CD4-positive, CD25-positive, alpha-beta regulatory T cell (primary cell): ENCODE data around the gene MPRIP. TPM values are rescaled to one million over a fixed set of nuclear protein-coding genes. Genes with fewer than 3 reads are reported as not detected.

Experiments
- ATAC-seq, 2 donors: fragments of 150-1000 bp; cut with Tn5 transposase; one replicate each; pipeline ENCODE4 v1.10.0; 2021; ENCODE audit warnings: low read depth in 2 of 2, moderate number of reproducible peaks in 2 of 2, moderate library complexity in 1 of 2
- DNase-seq, 3 donors: peaks; one replicate each; pipeline versions ENCODE4 v3.0.0 to v3.0.0-alpha.2; 2012 to 2022; ENCODE audit warnings: mixed read lengths in 1 of 3
- H3K27ac ChIP-seq: one replicate; pipeline ENCODE4 v1.7.0; 2013; ENCODE audit warnings: mild to moderate bottlenecking, low read length; ENCODE audit not compliant: insufficient read depth, poor library complexity, severe bottlenecking
- H3K27me3 ChIP-seq: one replicate; pipeline ENCODE4 v1.7.0; 2013; ENCODE audit warnings: low read length; ENCODE audit not compliant: control insufficient read depth, insufficient read depth
- H3K36me3 ChIP-seq: one replicate; pipeline ENCODE4 v1.7.0; 2013; ENCODE audit warnings: mild to moderate bottlenecking, low read length, moderate library complexity; ENCODE audit not compliant: control insufficient read depth, insufficient read depth
- H3K4me1 ChIP-seq: 2 replicates; pipeline ENCODE4 v1.7.0; 2013; ENCODE audit warnings: mild to moderate bottlenecking, low read length; ENCODE audit not compliant: insufficient read depth, control insufficient read depth, poor library complexity, severe bottlenecking
- H3K4me3 ChIP-seq: one replicate; pipeline ENCODE4 v1.7.0; 2013; ENCODE audit warnings: low read depth, mild to moderate bottlenecking, low read length, moderate library complexity
- H3K9me3 ChIP-seq, 2 experiments: 1 replicate in 1 of 2; 2 replicates in 1 of 2; pipeline ENCODE4 v1.7.0; 2013; ENCODE audit warnings: low read length in 2 of 2, mild to moderate bottlenecking in 1 of 2, moderate library complexity in 1 of 2; ENCODE audit not compliant: control insufficient read depth in 2 of 2
- H3K27ac Mint-ChIP-seq, 3 donors: one replicate each; pipeline ENCODE4 v1.8.0; 2020 to 2022; ENCODE audit warnings: mild to moderate bottlenecking in 3 of 3, mixed read lengths in 3 of 3, moderate library complexity in 2 of 3
- H3K27me3 Mint-ChIP-seq: one replicate; pipeline ENCODE4 v1.8.0; 2022; ENCODE audit warnings: mild to moderate bottlenecking, mixed read lengths
- H3K36me3 Mint-ChIP-seq: one replicate; pipeline ENCODE4 v1.8.0; 2020; ENCODE audit warnings: mixed read lengths
- H3K4me1 Mint-ChIP-seq, 4 donors: one replicate each; pipeline ENCODE4 v1.8.0; 2020 to 2022; ENCODE audit warnings: mixed read lengths in 4 of 4, mild to moderate bottlenecking in 1 of 4
- H3K4me3 Mint-ChIP-seq, 4 donors: one replicate each; pipeline ENCODE4 v1.8.0; 2020 to 2022; ENCODE audit warnings: mild to moderate bottlenecking in 4 of 4, mixed read lengths in 4 of 4, moderate library complexity in 3 of 4
- H3K9me3 Mint-ChIP-seq, 7 donors: one replicate each; pipeline ENCODE4 v1.8.0; 2020 to 2022; ENCODE audit warnings: mixed read lengths in 7 of 7, mild to moderate bottlenecking in 3 of 7, moderate library complexity in 2 of 7
- polyA plus RNA-seq, 4 donors: library from polyadenylated mRNA; unstranded; fragments of 300-500 nt; fragmentation: Illumina TruSeq; gene quantifications; one replicate each; pipeline ENCODE4 v1.2.3, GENCODE V29; 2021
- total RNA-seq: library from RNA; stranded (reverse); gene quantifications from one replicate; pipeline ENCODE4 v1.2.3, GENCODE V29; 2022

Gene MPRIP
- total and polyA plus RNA-seq, 5 donors from 2014 or later: 49.0 to 234 (median 58.0) TPM

DNA sequence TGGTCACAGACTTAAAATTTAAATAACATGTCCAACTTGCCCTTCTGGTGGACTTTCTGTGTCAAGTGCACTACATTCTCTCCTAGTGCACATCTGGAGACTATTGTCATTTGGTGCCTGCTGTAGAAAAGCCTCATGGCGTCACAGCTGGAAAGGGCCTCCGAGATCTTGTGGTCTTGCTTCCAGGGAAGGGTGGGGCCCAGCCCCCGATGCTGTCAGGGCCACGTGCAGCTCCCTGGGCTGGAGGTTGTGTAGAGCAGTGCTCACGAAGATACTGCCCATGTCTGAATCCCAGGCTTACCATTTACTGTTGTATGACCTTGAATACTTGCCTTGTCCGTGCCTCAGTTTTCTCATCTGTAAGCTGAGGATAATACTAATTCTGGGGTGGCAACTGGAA, 6.8 kb upstream of the MPRIP start:
- H3K27ac ChIP-seq: no peak overlapping the region
- H3K27ac Mint-ChIP-seq: no peak overlapping the region

DNA sequence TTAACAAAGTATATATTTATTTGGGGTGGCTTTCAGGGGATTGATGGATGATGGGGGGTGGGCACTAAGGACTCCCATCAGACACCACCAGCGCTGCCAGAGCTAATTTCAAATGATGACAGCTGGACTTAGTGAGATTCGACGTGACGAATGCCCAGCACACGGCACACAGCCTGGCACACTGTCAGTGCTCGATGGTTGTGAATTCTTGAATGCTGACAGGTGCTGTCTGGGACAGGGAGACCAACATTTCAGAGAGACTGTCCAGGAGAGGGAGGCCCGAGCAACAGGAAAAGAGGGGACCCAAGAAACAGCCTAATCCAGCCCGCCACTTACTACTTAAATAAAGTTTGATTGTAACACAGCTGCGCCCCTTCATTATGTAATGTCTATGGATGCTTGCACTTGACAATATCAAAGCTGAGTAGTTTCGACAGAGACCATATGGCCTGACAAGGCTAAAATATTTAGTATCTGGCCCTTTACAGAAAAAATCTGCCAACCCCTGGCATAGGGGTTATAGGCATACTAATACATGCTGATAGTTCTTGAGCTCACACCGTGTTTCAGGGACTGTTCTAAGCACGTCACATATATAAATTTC, 6.2 kb upstream of the MPRIP start:
- no peaks in the 10 kb centered on the region for H3K9me3 Mint-ChIP-seq

More for the DNA sequence above, 6.8 kb upstream of the MPRIP start:
- no peak for DNase-seq
- Mint-ChIP-seq H3K9me3 (no peaks in the 10 kb centered on the region), H3K27me3 (no peaks in the 10 kb centered on the region), H3K4me3 (no peak overlapping the region), H3K36me3 (no peaks in the 10 kb centered on the region), H3K4me1 (no peaks in the 10 kb centered on the region)
- no peak for ATAC-seq
- Histone ChIP-seq H3K4me3 (no peak overlapping the region), H3K36me3 (no peaks in the 10 kb centered on the region), H3K4me1 (no peaks in the 10 kb centered on the region), H3K9me3 (no peaks in the 10 kb centered on the region), H3K27me3 (no peaks in the 10 kb centered on the region)

DNA sequence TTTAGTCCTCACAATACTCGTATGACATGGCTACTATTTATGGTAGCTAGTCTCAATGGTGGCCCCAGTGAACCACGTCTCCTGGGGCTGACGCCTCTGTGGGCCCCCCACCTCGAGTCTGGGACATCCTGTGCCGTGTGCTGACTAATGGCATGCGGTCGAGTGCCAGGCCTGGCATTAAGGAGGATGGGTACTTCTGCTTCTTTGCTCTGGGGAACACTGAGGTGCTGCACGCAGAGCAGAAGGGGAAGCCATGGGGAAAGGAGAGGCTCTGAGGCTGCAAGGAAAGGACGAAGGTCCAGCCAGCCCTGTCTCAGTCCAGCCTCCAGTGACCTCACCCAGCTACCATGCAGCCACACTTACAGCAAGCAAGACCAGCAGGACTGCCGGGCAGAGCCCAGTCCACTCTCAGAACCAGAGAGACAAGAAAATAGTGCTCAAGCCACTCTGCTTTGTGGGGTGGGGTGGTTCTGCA, 5.7 kb upstream of the MPRIP start:
- ATAC-seq (peak; percentile 38 to 42), DNase-seq (no peak)
- Histone ChIP-seq H3K27ac (no peak overlapping the region), H3K36me3 (no peaks in the 10 kb centered on the region), H3K27me3 (no peaks in the 10 kb centered on the region), H3K4me1 (peaks cover 5% of the 10 kb centered on the region), H3K9me3 (no peaks in the 10 kb centered on the region), H3K4me3 (no peak overlapping the region)
- Mint-ChIP-seq H3K27me3 (no peaks in the 10 kb centered on the region), H3K27ac (no peak overlapping the region), H3K9me3 (no peaks in the 10 kb centered on the region), H3K36me3 (no peaks in the 10 kb centered on the region), H3K4me3 (no peak overlapping the region), H3K4me1 (peaks cover 0 to 6% (median 3%) of the 10 kb centered on the region in 4 donors)

More for the DNA sequence above, 6.2 kb upstream of the MPRIP start:
- no peak overlapping the region for H3K4me3 ChIP-seq
- Mint-ChIP-seq H3K4me1 (peaks cover 0 to under 1% (median 0%) of the 10 kb centered on the region in 4 donors), H3K27me3 (no peaks in the 10 kb centered on the region), H3K36me3 (no peaks in the 10 kb centered on the region), H3K4me3 (no peak overlapping the region), H3K27ac (no peak overlapping the region)
- no peaks in the 10 kb centered on the region for H3K4me1 ChIP-seq
- ATAC-seq (no peak), DNase-seq (no peak)
- H3K36me3 ChIP-seq: no peaks in the 10 kb centered on the region
- H3K27me3 ChIP-seq: no peaks in the 10 kb centered on the region
- H3K27ac ChIP-seq: no peak overlapping the region
- no peaks in the 10 kb centered on the region for H3K9me3 ChIP-seq

DNA sequence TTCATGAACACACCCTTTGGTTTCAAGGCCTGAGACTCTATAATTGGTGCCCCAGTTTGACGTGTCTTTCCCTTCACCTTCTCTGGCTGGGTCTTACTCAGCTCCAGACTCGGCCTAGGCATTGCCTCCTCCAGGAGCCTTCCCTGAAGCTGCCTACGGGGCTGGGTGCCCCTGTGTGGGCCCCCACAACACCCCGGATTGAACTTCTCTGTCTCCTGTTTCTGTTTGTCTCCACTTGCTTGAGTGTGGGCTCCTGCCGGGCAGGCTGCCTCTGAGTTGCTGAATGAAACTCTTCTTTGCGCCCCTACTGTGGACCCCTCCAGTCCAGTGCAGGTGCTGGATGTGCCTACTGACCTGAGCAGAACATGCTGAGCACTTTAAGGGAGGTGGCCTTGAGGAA, 2.3 kb upstream of the MPRIP start:
- DNase-seq (no peak), ATAC-seq (no peak)
- H3K27me3 Mint-ChIP-seq: no peaks in the 10 kb centered on the region
- H3K27ac Mint-ChIP-seq: no peak overlapping the region
- peak overlapping the region in 1 of 4 donors; percentile 65 for H3K4me3 Mint-ChIP-seq
- H3K4me1 Mint-ChIP-seq: peaks cover 11 to 32% (median 18%) of the 10 kb centered on the region in 4 donors
- H3K27ac ChIP-seq: no peak overlapping the region
- H3K36me3 Mint-ChIP-seq: no peaks in the 10 kb centered on the region
- peaks cover 31% of the 10 kb centered on the region for H3K4me1 ChIP-seq
- no peaks in the 10 kb centered on the region for H3K36me3 ChIP-seq
- H3K9me3 Mint-ChIP-seq: no peaks in the 10 kb centered on the region
- no peaks in the 10 kb centered on the region for H3K27me3 ChIP-seq
- H3K4me3 ChIP-seq: no peak overlapping the region
- H3K9me3 ChIP-seq: no peaks in the 10 kb centered on the region

DNA sequence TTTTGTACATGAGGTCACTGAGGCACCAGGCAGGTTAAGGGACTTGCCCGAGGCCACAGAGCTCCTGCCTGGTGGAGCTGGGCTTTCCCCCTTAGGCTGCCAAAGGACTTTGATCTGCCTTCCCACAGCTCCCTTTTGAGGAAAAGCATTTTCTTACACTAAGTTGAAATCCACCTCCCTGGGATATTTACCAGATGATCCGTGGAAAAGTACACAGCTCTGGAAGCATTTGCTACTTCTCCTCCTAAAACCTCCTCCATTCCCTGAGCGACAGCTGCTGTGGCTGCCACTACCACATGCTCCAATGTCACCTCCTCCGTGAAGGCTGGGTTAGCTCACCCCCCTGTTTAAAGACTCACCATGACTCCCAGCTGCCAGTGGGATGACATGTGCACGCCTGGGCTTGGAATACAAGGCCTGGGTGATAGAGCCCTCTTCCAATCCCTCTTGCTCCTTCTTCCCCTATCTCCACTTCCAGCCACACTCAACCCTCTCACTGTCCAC, 1.2 kb upstream of the MPRIP start:
- Histone ChIP-seq H3K27ac (no peak overlapping the region), H3K4me3 (no peak overlapping the region), H3K9me3 (no peaks in the 10 kb centered on the region), H3K4me1 (peaks cover 42% of the 10 kb centered on the region), H3K36me3 (no peaks in the 10 kb centered on the region), H3K27me3 (no peaks in the 10 kb centered on the region)
- ATAC-seq: no peak
- Mint-ChIP-seq H3K27me3 (no peaks in the 10 kb centered on the region), H3K9me3 (no peaks in the 10 kb centered on the region), H3K36me3 (peaks cover 1% of the 10 kb centered on the region), H3K4me1 (peaks cover 17 to 43% (median 27%) of the 10 kb centered on the region in 4 donors), H3K4me3 (peak overlapping the region; percentile 73 to 84 (median 78)), H3K27ac (peak overlapping the region in 1 of 3 donors; percentile 17)
- DNase-seq: no peak

GRCh38 chr17:17041571-17042383, 480 bp upstream of the MPRIP start:
- peak; percentile 99 for ATAC-seq
- H3K4me3 Mint-ChIP-seq: peak overlapping the region; percentile 73 to 84 (median 78)
- no peak overlapping the region for H3K27ac ChIP-seq

GRCh38 chr17:17042851-17043460, 699 bp downstream of the MPRIP start:
- DNase-seq (peak in 1 of 3 donors; percentile 27), ATAC-seq (no peak)
- Mint-ChIP-seq H3K27ac (peak overlapping the region; percentile 32 to 95 (median 95)), H3K9me3 (no peaks in the 10 kb centered on the region), H3K36me3 (peaks cover 4% of the 10 kb centered on the region), H3K4me1 (peaks cover 29 to 60% (median 39%) of the 10 kb centered on the region in 4 donors), H3K4me3 (peak overlapping the region; percentile 94 to 99 (median 96)), H3K27me3 (no peaks in the 10 kb centered on the region)
- no peak overlapping the region for H3K27ac ChIP-seq
- no peaks in the 10 kb centered on the region for H3K27me3 ChIP-seq
- H3K36me3 ChIP-seq: no peaks in the 10 kb centered on the region
- H3K9me3 ChIP-seq: no peaks in the 10 kb centered on the region
- H3K4me1 ChIP-seq: peaks cover 51% of the 10 kb centered on the region
- H3K4me3 ChIP-seq: peak overlapping the region; percentile 90

More at GRCh38 chr17:17041571-17042383, 480 bp upstream of the MPRIP start:
- Mint-ChIP-seq H3K9me3 (no peaks in the 10 kb centered on the region), H3K27me3 (no peaks in the 10 kb centered on the region), H3K4me1 (peaks cover 21 to 50% (median 30%) of the 10 kb centered on the region in 4 donors), H3K36me3 (peaks cover 4% of the 10 kb centered on the region), H3K27ac (peak overlapping the region in 1 of 3 donors; percentile 17)
- Histone ChIP-seq H3K9me3 (no peaks in the 10 kb centered on the region), H3K27me3 (no peaks in the 10 kb centered on the region), H3K36me3 (no peaks in the 10 kb centered on the region), H3K4me1 (peaks cover 44% of the 10 kb centered on the region), H3K4me3 (peak overlapping the region; percentile 62)
- peak; percentile 94 to 97 (median 96) for DNase-seq
